ENCODE measurements around the gene CCDC90B.

- TF ChIP-seq, protein P1, sequence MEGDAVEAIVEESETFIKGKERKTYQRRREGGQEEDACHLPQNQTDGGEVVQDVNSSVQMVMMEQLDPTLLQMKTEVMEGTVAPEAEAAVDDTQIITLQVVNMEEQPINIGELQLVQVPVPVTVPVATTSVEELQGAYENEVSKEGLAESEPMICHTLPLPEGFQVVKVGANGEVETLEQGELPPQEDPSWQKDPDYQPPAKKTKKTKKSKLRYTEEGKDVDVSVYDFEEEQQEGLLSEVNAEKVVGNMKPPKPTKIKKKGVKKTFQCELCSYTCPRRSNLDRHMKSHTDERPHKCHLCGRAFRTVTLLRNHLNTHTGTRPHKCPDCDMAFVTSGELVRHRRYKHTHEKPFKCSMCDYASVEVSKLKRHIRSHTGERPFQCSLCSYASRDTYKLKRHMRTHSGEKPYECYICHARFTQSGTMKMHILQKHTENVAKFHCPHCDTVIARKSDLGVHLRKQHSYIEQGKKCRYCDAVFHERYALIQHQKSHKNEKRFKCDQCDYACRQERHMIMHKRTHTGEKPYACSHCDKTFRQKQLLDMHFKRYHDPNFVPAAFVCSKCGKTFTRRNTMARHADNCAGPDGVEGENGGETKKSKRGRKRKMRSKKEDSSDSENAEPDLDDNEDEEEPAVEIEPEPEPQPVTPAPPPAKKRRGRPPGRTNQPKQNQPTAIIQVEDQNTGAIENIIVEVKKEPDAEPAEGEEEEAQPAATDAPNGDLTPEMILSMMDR (IDR thresholded peaks at IDR 0.05; ENCODE audit: low read depth, low read length, poor library complexity, severe bottlenecking): no peak
- TF ChIP-seq EZH2phosphoT487 (IDR thresholded peaks at IDR 0.05; ENCODE audit: borderline replicate concordance, low read length): no peak
Observed at GRCh38 chr11:83310718-83311117, 24.6 kb upstream of the CCDC90B start.
